ENCODE results near the gene EPS15. TPM values are rescaled to one million over a fixed set of nuclear protein-coding genes. Genes with fewer than 3 reads are reported as not detected.

Gene EPS15
- total RNA-seq, 4 donors from 2014 or later = 53.5 to 106 (median 74.2) TPM

DNA sequence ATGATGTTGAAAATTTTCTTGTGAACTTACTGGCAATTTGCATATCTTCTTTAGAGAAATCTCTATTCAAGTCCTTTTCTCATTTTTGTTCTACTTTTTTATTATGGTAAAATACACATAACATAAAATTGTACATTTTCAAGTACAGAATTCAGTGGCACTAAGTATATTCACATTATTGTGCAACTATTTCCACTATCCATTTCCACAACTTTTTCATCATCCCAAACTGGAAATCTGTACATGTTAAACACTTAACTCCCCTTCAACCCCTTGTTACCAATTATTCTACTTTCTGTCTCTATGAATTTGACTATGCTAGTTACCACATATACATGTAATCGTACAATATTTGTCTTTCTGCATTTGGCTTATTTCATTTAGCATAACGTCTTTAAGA lies 19.4 kb downstream of the EPS15 start:
- WGBS, 2 donors (ENCODE audit: low coverage in 1 of 2) = 100% methylated on average over 2 of the region's 2 CpGs
- Histone ChIP-seq H3K27me3 (no peaks in the 10 kb centered on the region), H3K36me3 (peaks cover 0 to 11% of the 10 kb centered on the region in 2 donors), H3K4me3 (no peak overlapping the region), H3K4me1 (peaks cover 5 to 23% (median 7%) of the 10 kb centered on the region in 3 donors), H3K27ac (no peak overlapping the region), H3K9me3 (no peaks in the 10 kb centered on the region)
- no peak for ATAC-seq
- TF ChIP-seq, protein P1, sequence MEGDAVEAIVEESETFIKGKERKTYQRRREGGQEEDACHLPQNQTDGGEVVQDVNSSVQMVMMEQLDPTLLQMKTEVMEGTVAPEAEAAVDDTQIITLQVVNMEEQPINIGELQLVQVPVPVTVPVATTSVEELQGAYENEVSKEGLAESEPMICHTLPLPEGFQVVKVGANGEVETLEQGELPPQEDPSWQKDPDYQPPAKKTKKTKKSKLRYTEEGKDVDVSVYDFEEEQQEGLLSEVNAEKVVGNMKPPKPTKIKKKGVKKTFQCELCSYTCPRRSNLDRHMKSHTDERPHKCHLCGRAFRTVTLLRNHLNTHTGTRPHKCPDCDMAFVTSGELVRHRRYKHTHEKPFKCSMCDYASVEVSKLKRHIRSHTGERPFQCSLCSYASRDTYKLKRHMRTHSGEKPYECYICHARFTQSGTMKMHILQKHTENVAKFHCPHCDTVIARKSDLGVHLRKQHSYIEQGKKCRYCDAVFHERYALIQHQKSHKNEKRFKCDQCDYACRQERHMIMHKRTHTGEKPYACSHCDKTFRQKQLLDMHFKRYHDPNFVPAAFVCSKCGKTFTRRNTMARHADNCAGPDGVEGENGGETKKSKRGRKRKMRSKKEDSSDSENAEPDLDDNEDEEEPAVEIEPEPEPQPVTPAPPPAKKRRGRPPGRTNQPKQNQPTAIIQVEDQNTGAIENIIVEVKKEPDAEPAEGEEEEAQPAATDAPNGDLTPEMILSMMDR (IDR thresholded peaks at IDR 0.05) = no peak
- no peak for TF ChIP-seq POLR2AphosphoS5 (IDR thresholded peaks at IDR 0.05)
- TF ChIP-seq EP300 (IDR thresholded peaks at IDR 0.05) = no peak
- TF ChIP-seq POLR2A (IDR thresholded peaks at IDR 0.05) = no peak

DNA sequence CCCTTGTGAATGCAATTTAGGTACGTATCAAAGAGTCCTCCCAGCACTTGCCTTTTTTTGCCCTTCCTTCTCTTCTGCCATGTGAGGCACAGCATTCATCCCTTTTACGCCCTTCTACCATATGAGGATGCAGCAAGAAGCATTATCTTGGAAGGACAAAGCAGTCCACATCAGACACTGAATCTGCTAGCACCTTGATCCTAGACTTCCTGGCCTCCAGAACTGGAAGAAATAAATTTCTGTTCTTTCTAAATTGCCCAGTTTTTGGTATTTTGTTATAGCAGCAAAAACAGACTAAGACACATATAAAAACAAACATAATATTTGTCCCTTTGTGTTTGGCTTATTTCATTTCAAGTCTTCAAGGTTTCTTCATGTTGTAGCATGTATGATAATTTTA lies 20.1 kb downstream of the EPS15 start:
- peaks cover 0 to 11% of the 10 kb centered on the region in 2 donors for H3K36me3 ChIP-seq
- no peak for ATAC-seq
- H3K9me3 ChIP-seq = no peaks in the 10 kb centered on the region
- H3K4me3 ChIP-seq = no peak overlapping the region
- TF ChIP-seq POLR2A (IDR thresholded peaks at IDR 0.05) (no peak), POLR2AphosphoS5 (IDR thresholded peaks at IDR 0.05) (no peak), EP300 (IDR thresholded peaks at IDR 0.05) (no peak)
- TF ChIP-seq, protein P1 (IDR thresholded peaks at IDR 0.05) = no peak
- WGBS, 2 donors (ENCODE audit: low coverage in 1 of 2) = 94 to 100% methylated on average over 2 of the region's 2 CpGs
- peaks cover 11 to 30% (median 11%) of the 10 kb centered on the region in 3 donors for H3K4me1 ChIP-seq
- no peak overlapping the region for H3K27ac ChIP-seq
- H3K27me3 ChIP-seq = no peaks in the 10 kb centered on the region

DNA sequence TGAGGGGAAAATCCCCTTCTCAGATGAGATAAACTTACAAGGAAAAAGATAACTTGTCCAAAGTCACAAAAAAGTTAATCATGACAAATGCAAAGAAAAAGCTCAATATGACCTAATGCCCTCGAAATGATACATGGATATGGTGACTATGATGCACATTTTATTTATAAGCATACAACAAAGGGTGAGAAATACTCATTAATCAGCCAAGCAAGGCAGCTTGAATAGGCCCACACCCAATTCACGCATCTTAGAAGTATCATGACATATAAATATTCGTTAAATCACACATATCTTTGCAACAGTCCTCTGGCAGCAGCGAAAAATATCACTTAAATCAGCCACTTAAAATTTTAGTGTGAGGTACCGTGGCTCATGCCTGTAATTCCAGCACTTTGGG lies 21.7 kb downstream of the EPS15 start:
- Histone ChIP-seq H3K4me1 (peaks cover 11 to 39% (median 11%) of the 10 kb centered on the region in 3 donors), H3K9me3 (no peaks in the 10 kb centered on the region), H3K27me3 (no peaks in the 10 kb centered on the region), H3K36me3 (peaks cover 0 to 11% of the 10 kb centered on the region in 2 donors), H3K4me3 (no peak overlapping the region), H3K27ac (no peak overlapping the region)
- WGBS, 2 donors (ENCODE audit: low coverage in 1 of 2) = 97 to 98% methylated on average over 5 of the region's 5 CpGs
- ATAC-seq = no peak
- TF ChIP-seq POLR2A (IDR thresholded peaks at IDR 0.05) (no peak), POLR2AphosphoS5 (IDR thresholded peaks at IDR 0.05) (no peak), EP300 (IDR thresholded peaks at IDR 0.05) (no peak)
- TF ChIP-seq, protein P1 (IDR thresholded peaks at IDR 0.05) = no peak

DNA sequence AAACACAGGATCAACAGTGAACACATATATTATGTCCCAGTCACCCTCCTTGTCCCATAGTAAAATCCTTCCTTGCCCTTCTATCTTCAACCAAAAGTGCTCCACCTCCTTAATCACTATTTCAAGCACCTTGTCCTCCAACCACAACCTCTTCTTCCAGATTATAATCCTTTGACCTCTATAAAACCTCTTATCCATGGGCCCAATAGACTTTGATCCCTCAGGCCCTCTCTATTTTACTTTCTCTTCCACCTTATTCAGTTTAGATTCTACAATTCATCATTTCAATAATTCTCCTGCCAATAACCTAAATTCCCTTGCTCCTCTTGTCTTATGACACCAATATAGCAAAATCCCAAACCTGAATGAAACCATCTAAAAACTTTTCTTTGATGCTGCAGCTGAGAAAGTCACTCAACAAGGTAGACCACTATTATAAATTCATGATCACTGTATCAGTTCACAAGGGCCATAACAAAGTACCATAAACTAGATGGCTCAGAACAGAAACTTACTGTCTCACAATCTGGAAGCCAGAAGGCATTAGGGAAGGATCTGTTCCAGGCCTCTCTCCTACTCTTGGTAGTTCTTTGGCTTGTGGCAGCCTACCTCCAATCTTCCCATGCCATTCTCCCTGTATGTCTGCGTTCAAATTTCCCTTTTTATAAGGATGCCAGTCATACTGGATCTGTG lies 24.8 kb downstream of the EPS15 start:
- Histone ChIP-seq H3K36me3 (no peaks in the 10 kb centered on the region), H3K4me1 (peaks cover 11 to 68% (median 14%) of the 10 kb centered on the region in 3 donors), H3K27ac (no peak overlapping the region), H3K27me3 (no peaks in the 10 kb centered on the region), H3K9me3 (no peaks in the 10 kb centered on the region), H3K4me3 (no peak overlapping the region)
- TF ChIP-seq, protein P1 (IDR thresholded peaks at IDR 0.05) = no peak
- TF ChIP-seq POLR2A (IDR thresholded peaks at IDR 0.05) (no peak), POLR2AphosphoS5 (IDR thresholded peaks at IDR 0.05) (no peak), EP300 (IDR thresholded peaks at IDR 0.05) (no peak)
- no peak for ATAC-seq
- WGBS, 2 donors (ENCODE audit: low coverage in 1 of 2) = 57 to 69% methylated on average over 1 of the region's 1 CpG

Measured in gastroesophageal sphincter (tissue), 4 donors.